Activated naive CD4-positive, alpha-beta T cell treated with anti-CD3 and anti-CD28 coated beads, Interleukin-2, amount 50 U/mL, for 24 hours (primary cell): ENCODE measurements around the gene TBC1D16.

ENCODE experiments used
- H3K27ac Mint-ChIP-seq: one replicate; pipeline ENCODE4 v1.8.0; 2021; ENCODE audit warnings: mild to moderate bottlenecking, mixed read lengths
- H3K27me3 Mint-ChIP-seq: one replicate; pipeline ENCODE4 v1.8.0; 2021; ENCODE audit warnings: mixed read lengths
- H3K36me3 Mint-ChIP-seq: one replicate; pipeline ENCODE4 v1.8.0; 2021; ENCODE audit warnings: mixed read lengths
- H3K4me1 Mint-ChIP-seq: one replicate; pipeline ENCODE4 v1.8.0; 2021; ENCODE audit warnings: mixed read lengths
- H3K4me3 Mint-ChIP-seq: one replicate; pipeline ENCODE4 v1.8.0; 2021; ENCODE audit warnings: mild to moderate bottlenecking, mixed read lengths
- H3K9me3 Mint-ChIP-seq: one replicate; pipeline ENCODE4 v1.8.0; 2021; ENCODE audit warnings: mixed read lengths

The TBC1D16 gene

DNA sequence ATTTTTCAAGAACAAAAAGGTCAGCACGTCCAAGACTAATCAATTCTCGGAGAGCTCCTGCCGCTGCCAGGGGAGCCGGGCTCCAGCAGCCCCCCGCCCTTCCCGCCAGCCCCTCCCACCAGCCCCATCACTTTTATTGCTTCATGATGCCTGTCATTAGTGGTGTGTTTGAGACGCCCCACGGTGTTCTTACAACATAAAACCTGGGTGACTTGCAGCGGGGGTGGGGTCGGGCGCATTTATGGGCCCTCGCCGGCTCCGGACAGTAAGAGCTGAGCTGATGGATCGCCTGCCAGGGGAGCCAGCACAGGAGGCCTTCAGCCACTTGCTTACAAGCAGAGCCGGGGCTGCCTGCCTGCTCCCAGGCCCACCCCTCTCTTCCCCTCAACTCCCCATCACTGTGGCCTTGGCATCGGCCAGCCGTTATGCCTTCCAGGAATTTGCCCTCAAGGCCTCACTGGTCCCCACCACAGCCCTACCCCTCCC is 113.5 kb downstream of the TBC1D16 start:
- Mint-ChIP-seq H3K9me3 (no peaks in the 10 kb centered on the region), H3K27ac (no peak overlapping the region), H3K4me3 (no peak overlapping the region), H3K27me3 (no peaks in the 10 kb centered on the region), H3K4me1 (peaks cover 5% of the 10 kb centered on the region), H3K36me3 (no peaks in the 10 kb centered on the region)

DNA sequence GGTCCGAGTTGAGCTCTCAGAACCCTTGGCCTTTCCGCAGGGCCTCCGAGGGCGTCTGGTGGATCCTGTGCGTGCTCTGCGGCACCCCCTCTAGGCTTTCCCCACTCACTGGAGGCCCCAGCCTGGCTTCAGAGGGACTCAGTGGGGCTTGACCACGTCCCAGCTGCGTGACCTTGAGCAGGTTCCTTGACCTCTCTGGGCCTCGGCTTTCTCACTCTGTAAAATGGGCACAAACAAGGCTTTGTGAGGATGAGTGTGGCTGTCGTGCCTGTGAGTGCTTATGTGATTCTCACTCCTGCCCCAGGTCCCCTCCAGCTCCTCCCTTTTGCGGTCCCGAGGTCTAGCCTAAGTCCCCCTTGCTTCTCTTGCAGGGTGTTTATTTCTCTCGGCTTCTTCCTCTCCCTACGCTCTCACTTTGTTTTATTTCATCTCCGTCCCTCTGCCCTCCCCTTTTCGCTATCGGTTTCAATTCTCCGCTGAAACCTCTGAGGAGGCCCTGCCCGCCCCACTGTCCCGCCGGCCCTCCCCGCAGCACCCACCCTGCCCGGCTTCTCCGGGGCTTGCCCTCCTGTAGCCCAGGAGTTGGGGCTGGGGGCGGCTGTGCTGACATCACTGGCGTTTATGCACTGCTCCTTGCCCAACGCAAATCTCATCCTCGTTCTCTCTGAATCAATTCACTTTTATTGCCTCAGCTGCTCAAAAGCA is 114.1 kb downstream of the TBC1D16 start:
- Mint-ChIP-seq H3K4me3 (no peak overlapping the region), H3K4me1 (peaks cover 5% of the 10 kb centered on the region), H3K27ac (peak overlapping the region; percentile 35), H3K27me3 (no peaks in the 10 kb centered on the region), H3K9me3 (no peaks in the 10 kb centered on the region), H3K36me3 (no peaks in the 10 kb centered on the region)

DNA sequence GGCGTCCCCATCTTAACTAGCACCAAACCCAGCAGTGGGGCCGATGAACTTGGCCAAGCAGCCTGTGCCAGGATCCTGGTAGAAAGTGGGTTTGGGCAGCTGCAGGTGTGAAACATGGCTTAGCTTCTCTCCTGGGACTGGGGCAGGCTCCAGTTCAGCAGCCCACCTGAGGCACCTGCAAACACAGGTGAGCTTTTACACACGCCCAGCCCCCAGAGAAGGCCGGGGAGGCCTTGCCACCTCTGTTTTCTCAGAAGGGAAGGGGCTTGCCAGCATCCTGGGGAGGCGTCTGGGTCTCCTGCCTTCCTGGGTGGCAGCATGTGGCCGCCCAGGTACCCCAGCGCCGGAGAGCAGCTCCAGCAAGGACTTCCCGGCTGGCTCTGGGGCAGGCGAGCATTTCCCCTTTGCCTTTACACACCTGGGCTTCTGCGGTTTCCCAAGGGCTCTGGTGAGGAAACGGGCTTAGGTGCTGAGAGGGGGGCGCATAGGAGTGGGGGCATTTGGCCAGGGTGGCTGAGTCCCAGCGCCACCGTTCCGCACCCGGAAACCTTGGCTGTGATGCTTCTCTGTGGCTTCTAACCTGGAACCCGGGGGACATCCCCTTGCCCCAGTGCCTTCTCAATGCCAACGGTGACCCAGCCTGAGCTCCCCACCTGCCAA is 114.8 kb downstream of the TBC1D16 start:
- H3K4me1 Mint-ChIP-seq: peaks cover 5% of the 10 kb centered on the region
- H3K27me3 Mint-ChIP-seq: no peaks in the 10 kb centered on the region
- no peak overlapping the region for H3K4me3 Mint-ChIP-seq
- H3K9me3 Mint-ChIP-seq: no peaks in the 10 kb centered on the region
- H3K36me3 Mint-ChIP-seq: no peaks in the 10 kb centered on the region
- no peak overlapping the region for H3K27ac Mint-ChIP-seq

DNA sequence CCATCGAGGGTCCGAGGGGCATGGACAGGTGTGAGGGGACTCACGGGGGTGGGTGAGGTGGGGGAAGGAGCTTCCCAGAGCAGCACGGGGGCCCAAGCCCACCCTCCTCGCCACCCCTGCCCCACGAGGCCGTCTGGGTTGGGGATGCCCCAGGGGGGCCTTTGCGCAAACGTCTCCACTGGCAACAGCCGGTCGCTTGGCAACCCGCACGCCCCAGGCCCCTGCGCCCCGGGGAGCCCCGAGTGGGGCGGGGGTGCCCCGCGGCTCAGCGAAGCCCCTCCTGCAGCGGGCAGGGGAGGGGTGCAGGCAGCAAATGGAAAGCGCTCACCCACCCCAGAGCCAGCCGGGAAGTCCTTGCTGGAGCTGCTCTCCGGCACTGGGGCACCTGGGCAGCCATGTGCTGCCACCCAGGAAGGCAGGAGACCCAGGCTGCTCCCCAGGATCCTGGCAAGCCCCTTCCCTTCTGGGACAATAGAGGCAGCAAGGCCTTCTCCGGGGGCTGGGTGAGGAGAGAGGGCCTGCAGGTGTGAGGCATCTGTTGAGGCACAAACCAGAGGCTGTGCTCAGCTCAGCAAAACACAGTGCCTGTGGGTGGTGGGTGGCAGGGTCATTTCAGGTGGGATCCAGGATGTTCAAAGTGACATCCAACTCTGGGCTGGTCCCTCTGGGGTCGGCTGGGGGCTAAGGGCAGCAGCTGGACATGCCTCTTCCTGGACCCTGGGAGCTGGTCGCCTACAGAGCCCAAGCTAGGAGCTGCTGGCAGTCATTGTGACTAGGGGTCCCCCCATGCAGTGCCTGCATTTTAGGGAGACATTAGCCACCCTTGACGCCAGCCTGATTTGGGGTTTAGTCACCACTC is 115.6 kb downstream of the TBC1D16 start:
- no peak overlapping the region for H3K4me3 Mint-ChIP-seq
- peaks cover 4% of the 10 kb centered on the region for H3K4me1 Mint-ChIP-seq
- no peaks in the 10 kb centered on the region for H3K27me3 Mint-ChIP-seq
- H3K9me3 Mint-ChIP-seq: no peaks in the 10 kb centered on the region
- H3K36me3 Mint-ChIP-seq: no peaks in the 10 kb centered on the region
- no peak overlapping the region for H3K27ac Mint-ChIP-seq

DNA sequence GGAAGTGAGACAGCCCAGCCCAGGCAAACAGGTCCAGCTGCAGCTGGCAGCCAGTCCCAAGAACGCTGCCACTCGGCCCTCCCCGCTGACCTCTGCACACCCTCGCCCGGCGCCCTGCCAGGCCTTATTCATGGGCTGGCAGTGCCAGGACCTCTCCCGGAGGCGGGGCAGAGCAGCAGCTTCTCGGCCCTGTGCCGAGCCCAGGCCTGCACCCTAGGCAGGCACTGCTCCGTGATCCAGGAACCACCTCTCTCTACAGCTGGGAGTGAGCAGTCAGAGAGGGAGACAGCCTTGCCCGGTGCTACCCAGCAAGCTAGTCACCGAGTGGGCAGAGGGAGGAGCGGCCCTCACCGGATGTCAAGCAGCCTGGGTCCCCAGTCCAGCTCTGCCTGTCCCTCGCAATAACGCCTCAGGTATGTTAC is 116.5 kb downstream of the TBC1D16 start:
- no peaks in the 10 kb centered on the region for H3K9me3 Mint-ChIP-seq

DNA sequence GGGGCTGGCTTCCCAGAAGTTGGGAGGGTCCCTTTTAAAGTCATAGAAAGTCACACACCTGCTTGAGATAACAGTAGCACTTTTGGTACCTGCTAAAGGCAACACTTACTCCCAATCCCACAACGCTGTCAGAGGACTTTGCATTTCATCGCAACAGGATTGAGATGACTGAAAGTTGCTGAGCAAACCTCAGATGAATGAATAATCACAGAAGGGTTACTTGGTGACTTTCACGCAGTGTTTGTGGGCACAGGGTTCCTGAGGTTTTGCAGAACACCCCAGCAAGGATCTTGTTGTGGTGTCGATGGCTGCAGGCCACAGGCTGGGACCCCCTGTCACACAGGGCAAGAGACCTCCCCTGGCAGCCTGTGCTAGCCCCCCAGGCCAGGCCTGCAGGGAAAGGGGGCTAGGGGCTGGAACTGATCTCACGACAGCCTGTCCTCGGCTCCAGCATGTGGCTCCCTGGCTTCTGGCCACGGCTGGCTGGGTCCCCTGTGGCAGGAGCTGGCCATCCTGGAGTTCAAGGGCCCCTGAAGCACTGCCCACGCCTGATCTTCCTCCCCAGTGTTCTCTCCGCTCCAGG is 117.0 kb downstream of the TBC1D16 start:
- Mint-ChIP-seq H3K4me1 (no peaks in the 10 kb centered on the region), H3K36me3 (no peaks in the 10 kb centered on the region), H3K27me3 (no peaks in the 10 kb centered on the region), H3K9me3 (no peaks in the 10 kb centered on the region), H3K27ac (no peak overlapping the region), H3K4me3 (no peak overlapping the region)

More for the DNA sequence above, 116.5 kb downstream of the TBC1D16 start:
- no peaks in the 10 kb centered on the region for H3K36me3 Mint-ChIP-seq
- no peaks in the 10 kb centered on the region for H3K27me3 Mint-ChIP-seq
- no peak overlapping the region for H3K4me3 Mint-ChIP-seq
- H3K4me1 Mint-ChIP-seq: no peaks in the 10 kb centered on the region
- H3K27ac Mint-ChIP-seq: no peak overlapping the region

DNA sequence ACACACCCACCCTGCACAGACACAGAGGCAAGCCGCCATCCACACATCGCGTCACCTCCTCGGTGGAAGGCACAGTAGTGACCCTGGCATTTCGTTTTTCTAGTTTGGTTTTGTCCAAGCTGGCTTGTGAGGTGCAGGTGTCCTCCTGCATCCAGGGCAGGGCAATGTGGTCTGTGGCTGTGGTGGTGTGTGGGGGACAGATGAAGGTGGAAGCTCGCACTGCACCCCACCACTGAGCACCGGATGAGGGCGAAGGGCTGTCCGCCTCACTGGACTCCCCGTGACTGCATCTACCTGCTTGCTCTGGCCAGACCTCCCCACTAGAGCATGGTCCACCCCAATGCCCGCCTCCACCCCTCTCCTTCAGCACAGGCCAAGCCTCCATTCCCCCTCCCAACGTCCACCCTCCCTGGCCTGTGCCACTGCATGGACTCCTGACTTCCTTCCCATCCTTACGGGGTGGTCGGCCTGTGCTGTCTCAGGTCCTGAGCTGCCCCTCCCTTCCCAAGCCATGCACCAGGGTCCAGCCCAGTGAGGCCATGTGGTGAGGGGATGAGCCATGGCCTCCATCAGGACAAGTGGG is 117.7 kb downstream of the TBC1D16 start:
- no peaks in the 10 kb centered on the region for H3K36me3 Mint-ChIP-seq
- H3K4me1 Mint-ChIP-seq: no peaks in the 10 kb centered on the region
- no peak overlapping the region for H3K27ac Mint-ChIP-seq
- no peaks in the 10 kb centered on the region for H3K27me3 Mint-ChIP-seq
- no peak overlapping the region for H3K4me3 Mint-ChIP-seq
- no peaks in the 10 kb centered on the region for H3K9me3 Mint-ChIP-seq

DNA sequence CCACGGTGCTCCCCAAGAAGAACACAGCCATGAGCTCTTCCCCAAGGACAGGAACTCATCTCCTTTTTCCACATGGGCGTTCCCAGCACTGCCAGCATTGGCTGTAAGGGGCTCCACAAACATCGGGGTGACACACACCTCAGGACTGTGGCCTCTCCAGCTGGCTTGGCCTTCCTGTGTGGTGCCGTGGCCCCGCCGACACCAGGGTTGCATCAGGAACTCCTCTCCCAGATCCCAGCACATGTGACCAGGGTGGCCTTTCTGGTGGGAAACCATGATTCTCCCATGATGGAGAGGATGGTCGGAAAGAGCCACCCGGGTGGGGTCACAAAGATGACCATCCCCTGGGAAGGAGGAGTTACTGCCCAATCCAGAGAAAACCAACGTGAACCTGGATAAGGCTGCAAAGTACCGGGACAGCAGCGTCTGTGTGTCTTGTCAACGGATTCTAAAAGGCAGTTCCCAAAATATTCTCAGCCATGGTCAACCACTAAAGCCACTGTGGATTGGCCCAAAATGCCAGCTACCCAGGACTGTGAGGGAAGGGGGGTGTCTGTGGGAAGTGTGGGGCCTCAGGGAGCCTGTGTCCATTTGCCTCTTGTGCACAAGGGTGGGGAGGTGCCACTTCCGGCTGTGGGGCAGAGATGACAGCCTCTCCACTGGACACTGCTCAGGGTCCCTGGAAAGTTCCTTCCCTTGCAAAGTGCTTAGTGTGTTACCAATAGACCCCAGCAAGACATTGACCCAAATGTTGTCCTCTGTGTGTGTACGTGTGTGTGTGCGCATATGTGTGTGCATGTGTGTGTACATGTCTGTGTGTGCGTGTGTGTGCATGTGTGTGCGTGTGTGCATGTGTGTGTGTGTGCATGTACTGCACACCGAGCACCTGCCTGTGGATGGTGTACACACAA is 118.4 kb downstream of the TBC1D16 start:
- Mint-ChIP-seq H3K9me3 (no peaks in the 10 kb centered on the region), H3K4me1 (no peaks in the 10 kb centered on the region), H3K36me3 (no peaks in the 10 kb centered on the region), H3K27me3 (no peaks in the 10 kb centered on the region), H3K4me3 (no peak overlapping the region), H3K27ac (no peak overlapping the region)

DNA sequence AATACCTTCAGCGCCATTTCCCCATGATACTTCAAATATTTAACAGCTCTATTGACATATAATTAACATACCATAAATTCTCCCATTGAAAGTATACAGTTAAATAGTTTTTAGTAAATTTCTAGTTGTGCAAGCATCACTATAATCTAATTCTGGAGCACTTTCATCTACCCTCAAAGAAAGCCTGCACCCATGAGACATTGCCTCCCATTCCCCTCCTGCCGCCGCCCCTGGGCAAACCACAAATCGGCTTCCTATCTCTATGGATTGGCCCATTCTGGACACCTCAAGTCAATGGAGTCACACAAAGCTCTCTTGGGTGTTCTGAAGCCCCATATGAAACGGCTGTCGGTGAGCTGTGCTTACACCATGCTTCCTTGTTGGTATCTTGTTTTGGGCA is 119.2 kb downstream of the TBC1D16 start:
- Mint-ChIP-seq H3K27me3 (no peaks in the 10 kb centered on the region), H3K4me3 (no peak overlapping the region), H3K27ac (no peak overlapping the region), H3K4me1 (no peaks in the 10 kb centered on the region), H3K36me3 (no peaks in the 10 kb centered on the region), H3K9me3 (no peaks in the 10 kb centered on the region)

DNA sequence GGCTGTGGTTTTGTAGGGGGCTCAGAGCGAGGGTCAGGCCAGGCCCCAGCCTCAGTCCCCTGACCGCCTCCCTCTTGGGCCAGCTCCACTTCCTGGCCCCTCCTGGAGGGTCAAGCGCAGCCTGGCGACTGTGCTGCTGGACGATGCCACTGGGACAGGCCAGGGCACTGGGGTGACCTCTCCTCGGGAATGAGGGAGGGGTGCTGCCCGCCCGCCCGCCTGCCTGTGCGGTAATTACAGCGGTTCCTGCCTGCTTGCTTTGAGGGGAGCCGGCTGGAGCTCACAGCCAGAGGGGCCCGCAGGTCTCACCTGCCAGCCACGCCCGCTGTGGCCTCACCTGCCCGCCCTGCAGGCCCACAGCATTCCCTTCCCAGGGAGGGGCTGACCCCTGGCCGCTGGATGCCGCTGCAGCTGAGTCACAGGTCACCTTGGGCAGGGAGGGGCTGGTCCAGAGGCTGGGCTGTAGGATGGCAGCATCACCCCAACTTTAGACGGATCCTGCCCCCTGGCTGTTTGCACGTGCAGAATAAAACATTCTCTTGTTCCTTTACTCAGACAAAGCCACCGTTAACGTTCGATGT is 119.7 kb downstream of the TBC1D16 start:
- Mint-ChIP-seq H3K4me3 (no peak overlapping the region), H3K27ac (no peak overlapping the region), H3K27me3 (no peaks in the 10 kb centered on the region), H3K4me1 (no peaks in the 10 kb centered on the region), H3K9me3 (no peaks in the 10 kb centered on the region), H3K36me3 (no peaks in the 10 kb centered on the region)

DNA sequence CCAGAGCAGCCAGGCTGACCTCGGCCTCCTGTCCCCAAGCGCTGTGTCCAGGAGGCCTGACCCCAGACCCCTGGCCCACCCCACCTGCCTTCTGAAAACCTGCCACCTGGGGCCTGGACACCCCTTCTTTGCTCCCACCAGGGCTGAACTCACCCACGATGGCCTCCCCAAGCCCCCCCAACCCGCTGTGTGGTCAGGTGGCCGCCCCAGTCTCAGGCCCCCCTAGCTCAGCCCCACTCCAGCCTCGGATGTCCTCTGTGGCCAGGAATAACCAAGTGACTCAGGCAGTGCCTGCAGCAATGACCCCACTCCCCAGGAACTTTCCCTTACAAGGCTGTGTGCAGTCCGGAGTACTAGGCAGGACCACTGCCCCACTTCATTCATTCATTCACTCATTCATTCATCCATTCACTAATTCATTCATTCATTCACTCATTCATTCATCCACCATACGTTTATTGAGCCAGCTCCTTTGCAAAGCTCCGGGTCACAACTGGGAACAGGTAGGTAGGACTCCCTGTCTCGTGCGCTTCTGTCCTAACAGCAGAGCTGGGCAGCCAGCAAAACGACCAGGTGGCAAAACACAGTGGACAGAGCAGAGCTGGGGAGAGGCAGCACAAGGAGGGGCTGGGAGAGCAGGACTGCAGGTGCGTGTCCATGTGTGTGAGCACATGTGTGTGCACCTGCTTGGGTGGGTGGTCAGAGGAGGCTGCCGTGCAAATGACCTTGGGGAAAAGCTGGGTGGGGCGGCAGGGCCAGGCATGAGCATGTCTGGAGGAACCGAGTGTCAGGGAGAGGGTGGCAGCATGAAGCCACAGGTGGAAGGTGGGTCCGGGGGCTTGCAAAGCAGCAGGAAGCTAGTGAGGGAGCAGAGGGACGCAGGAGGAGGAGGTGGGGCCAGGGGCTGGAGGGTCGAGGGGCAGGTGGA is 120.6 kb downstream of the TBC1D16 start:
- Mint-ChIP-seq H3K4me1 (no peaks in the 10 kb centered on the region), H3K27me3 (no peaks in the 10 kb centered on the region), H3K4me3 (peak overlapping the region; percentile 7), H3K9me3 (no peaks in the 10 kb centered on the region), H3K36me3 (no peaks in the 10 kb centered on the region), H3K27ac (no peak overlapping the region)

DNA sequence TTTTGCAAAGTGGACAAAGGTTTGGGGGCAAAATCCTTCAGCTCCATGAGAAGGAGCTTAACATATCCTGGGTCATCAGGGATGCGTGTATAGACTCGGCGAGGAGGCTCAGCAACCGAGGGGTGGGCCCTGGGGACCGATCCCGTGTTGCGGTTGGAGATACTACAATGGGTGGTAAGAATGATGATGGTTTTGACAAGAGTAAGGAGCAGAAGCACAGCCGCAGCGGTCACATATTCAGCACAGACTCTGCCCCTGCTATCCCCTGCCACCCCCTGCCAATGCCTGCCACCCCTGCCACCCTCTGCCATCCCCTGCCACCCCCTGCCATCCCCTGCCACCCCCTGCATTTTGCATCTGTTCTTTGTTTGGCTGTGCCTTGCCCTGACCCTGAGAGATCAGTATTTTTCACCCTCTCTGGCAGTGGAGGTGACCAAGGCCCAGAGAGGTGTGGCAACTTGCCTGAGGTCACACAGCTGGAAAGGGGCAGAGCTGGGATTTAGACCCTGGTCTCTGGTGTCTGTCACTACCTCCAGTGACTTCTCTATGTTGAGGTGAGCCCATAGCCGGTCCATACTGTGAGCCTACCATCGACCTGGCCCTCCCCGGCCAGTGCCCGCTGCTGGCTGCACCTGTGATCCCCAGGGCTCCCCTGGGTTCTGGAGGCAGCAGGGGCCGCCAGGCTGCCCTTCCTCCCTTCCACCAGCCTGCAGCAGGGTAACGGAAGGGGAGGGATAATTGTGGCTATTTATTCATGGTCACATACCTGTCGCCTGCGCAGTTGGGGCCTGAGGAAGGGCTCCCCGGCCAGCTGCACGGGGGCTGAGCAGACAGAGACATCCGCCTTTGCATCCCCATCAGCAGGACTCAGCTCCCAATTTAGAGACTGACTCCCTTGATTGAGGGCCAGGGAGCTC is 121.5 kb downstream of the TBC1D16 start:
- Mint-ChIP-seq H3K9me3 (no peaks in the 10 kb centered on the region), H3K27ac (no peak overlapping the region), H3K4me3 (no peak overlapping the region), H3K4me1 (no peaks in the 10 kb centered on the region), H3K27me3 (no peaks in the 10 kb centered on the region), H3K36me3 (no peaks in the 10 kb centered on the region)

DNA sequence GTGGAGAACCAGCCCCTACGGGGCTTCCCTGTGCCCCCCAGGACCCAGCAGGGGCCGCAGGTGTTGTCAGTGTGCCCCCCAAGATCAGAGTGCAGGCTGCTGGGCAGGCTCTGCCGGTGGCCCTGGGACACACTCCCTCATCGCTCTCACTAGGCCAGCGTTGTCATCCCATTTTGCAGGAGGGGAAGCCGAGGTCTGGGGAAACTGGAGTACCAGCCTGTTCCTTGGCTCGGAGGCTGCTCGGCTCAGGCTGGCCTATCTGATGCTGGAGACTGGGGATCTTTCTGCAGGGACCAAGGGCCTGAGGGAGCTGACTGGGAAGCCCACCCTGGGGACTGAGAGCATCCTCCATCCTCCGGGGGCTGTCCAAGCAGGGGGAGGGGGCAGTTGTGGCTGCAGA is 122.2 kb downstream of the TBC1D16 start:
- no peaks in the 10 kb centered on the region for H3K36me3 Mint-ChIP-seq
- H3K9me3 Mint-ChIP-seq: no peaks in the 10 kb centered on the region
- H3K27me3 Mint-ChIP-seq: no peaks in the 10 kb centered on the region

More for the DNA sequence above, 122.2 kb downstream of the TBC1D16 start:
- Mint-ChIP-seq H3K4me1 (no peaks in the 10 kb centered on the region), H3K4me3 (no peak overlapping the region), H3K27ac (no peak overlapping the region)
